Hippocampal formation (tissue), 2 donors: ENCODE results near the gene MYO1C.
"Not testable (repeated sequence)": the region's sequence is repeated elsewhere in the genome, so short reads cannot be mapped to it uniquely, and the experiment has no call there.

ENCODE experiments used
- DNase-seq, 2 donors: peaks; one replicate each; lab custom pipeline; 2025; lab: John Stamatoyannopoulos, UW

Gene MYO1C

GRCh38 chr17:1492249-1493206 lies at the start of gene MYO1C:
MYO1C (minus strand) TSS chr17:1492686; CDS start chr17:1492487, 199 bp downstream.
- no peak for DNase-seq

GRCh38 chr17:1541367-1541904 lies 49.0 kb upstream of the MYO1C start:
- no peak for DNase-seq

GRCh38 chr17:1539811-1540210 lies 47.3 kb upstream of the MYO1C start:
- no peak for DNase-seq

GRCh38 chr17:1535737-1536136 lies 43.3 kb upstream of the MYO1C start:
- no peak for DNase-seq

GRCh38 chr17:1533661-1534325 lies 41.3 kb upstream of the MYO1C start:
- no peak for DNase-seq

- peak in 1 of 2 donors; percentile 3 for DNase-seq
Observed at GRCh38 chr17:1532836-1533602, 40.5 kb upstream of the MYO1C start.

- DNase-seq = no peak
Observed at GRCh38 chr17:1529863-1530262, 37.4 kb upstream of the MYO1C start.

GRCh38 chr17:1526876-1527275 lies 34.4 kb upstream of the MYO1C start:
- DNase-seq = not testable (repeated sequence)

- DNase-seq = no peak
Observed at GRCh38 chr17:1522626-1523025, 30.1 kb upstream of the MYO1C start.

GRCh38 chr17:1521086-1521640 lies 28.7 kb upstream of the MYO1C start:
- no peak for DNase-seq

GRCh38 chr17:1519678-1520077 lies 27.2 kb upstream of the MYO1C start:
- no peak for DNase-seq

- no peak for DNase-seq
Observed at GRCh38 chr17:1518410-1518809, 25.9 kb upstream of the MYO1C start.

- DNase-seq = peak; percentile 97 to 98
Observed at GRCh38 chr17:1516388-1517161, 24.1 kb upstream of the MYO1C start, which contains the start of gene INPP5K. INPP5K (minus strand) TSS chr17:1516612; CDS start chr17:1516499, 113 bp downstream.

GRCh38 chr17:1515640-1516387 lies 23.3 kb upstream of the MYO1C start:
- DNase-seq = peak; percentile 12 to 45

- no peak for DNase-seq
Observed at GRCh38 chr17:1512351-1512750, 19.9 kb upstream of the MYO1C start.

GRCh38 chr17:1511756-1512321 lies 19.4 kb upstream of the MYO1C start:
- no peak for DNase-seq

GRCh38 chr17:1511290-1511689 lies 18.8 kb upstream of the MYO1C start:
- DNase-seq = no peak

GRCh38 chr17:1509290-1509881 lies 16.9 kb upstream of the MYO1C start:
- DNase-seq = no peak

- not testable (repeated sequence) for DNase-seq
Observed at GRCh38 chr17:1508709-1509108, 16.2 kb upstream of the MYO1C start.
